ENCODE data around the gene ELF1. TPM values are rescaled to one million over a fixed set of nuclear protein-coding genes. Genes with fewer than 3 reads are reported as not detected.

ELF1 gene
- total and polyA plus RNA-seq, 2 donors (not counting 3 experiments of a cell fraction or from before 2014, with no cell fraction given) = 31.8 to 61.2 TPM

DNA sequence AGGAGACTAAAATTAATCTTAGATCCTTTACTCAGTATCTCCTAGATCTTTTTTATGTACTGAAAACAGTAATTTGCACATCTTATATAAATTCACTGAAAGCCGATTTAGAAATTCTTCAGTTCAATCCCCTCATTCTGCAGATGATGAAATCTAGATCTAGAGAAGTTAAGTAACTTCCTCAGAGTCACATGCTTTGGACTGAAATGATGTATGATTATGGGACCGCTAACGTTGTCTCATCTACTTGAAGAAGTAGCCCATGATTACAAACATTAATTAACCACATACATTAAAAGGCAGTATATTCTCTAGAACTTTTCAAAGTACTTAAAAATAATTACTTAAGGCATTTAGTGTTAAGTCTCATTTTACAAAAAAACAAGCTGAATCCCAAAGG is 37.8 kb downstream of the ELF1 start:
- no peak overlapping the region for H2AFZ ChIP-seq (ENCODE audit: low read depth, low read length)
- peak overlapping the region; percentile 100 for H3K4me2 ChIP-seq (ENCODE audit: insufficient read depth, low read length)
- peak overlapping the region; percentile 99 for H3K27ac ChIP-seq (ENCODE audit: insufficient read depth, low read depth, low read length)
- peaks cover 70% of the 10 kb centered on the region for H3K4me1 ChIP-seq (ENCODE audit: control insufficient read depth, extremely low read depth, insufficient read depth, low read length)
- intact Hi-C loops (cut with micrococcal nuclease) = loop anchor here (10.0 kb wide), 1 partner anchor 153 kb away; the partner anchor contains the start of gene KBTBD6
- DNase-seq (ENCODE audit: low read depth, low spot score) = peak; percentile 77
- no peaks in the 10 kb centered on the region for H3K27me3 ChIP-seq (ENCODE audit: control insufficient read depth in 2 of 2, insufficient read depth in 2 of 2, low read length in 2 of 2)
- dilution Hi-C loops (cut with MboI; ENCODE audit: extremely low pct_ligation_motif_present, low sequenced_read_pairs) = no loop called here
- H3K36me3 ChIP-seq (ENCODE audit: control insufficient read depth in 2 of 2, extremely low read depth in 1 of 2, insufficient read depth in 2 of 2, low read length in 2 of 2) = no peaks in the 10 kb centered on the region
- H3K9me1 ChIP-seq (replicated peaks; ENCODE audit: control insufficient read depth, extremely low read depth, insufficient read depth, low read length) = no peaks in the 10 kb centered on the region
- FAIRE-seq = no peak
- no peak for TF ChIP-seq POLR2A (IDR thresholded peaks at IDR 0.05; ENCODE audit: low read depth, low read length)
- TF ChIP-seq MYC (IDR thresholded peaks at IDR 0.05; ENCODE audit: low read depth, low read length) = no peak
- TF ChIP-seq JUN (IDR thresholded peaks at IDR 0.05; ENCODE audit: borderline replicate concordance, insufficient read depth, insufficient read length, low read depth) = no peak
- TF ChIP-seq, protein P1, sequence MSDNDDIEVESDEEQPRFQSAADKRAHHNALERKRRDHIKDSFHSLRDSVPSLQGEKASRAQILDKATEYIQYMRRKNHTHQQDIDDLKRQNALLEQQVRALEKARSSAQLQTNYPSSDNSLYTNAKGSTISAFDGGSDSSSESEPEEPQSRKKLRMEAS (IDR thresholded peaks at IDR 0.05; ENCODE audit: insufficient read depth, insufficient read length) = no peak
- no peak for TF ChIP-seq EZH2 (IDR thresholded peaks at IDR 0.05; ENCODE audit: borderline replicate concordance, low read depth, low read length, severe bottlenecking)
- no peak for TF ChIP-seq GATA2 (IDR thresholded peaks at IDR 0.05; ENCODE audit: insufficient read depth, insufficient read length, low read depth, low read length)
- TF ChIP-seq, protein P2, sequence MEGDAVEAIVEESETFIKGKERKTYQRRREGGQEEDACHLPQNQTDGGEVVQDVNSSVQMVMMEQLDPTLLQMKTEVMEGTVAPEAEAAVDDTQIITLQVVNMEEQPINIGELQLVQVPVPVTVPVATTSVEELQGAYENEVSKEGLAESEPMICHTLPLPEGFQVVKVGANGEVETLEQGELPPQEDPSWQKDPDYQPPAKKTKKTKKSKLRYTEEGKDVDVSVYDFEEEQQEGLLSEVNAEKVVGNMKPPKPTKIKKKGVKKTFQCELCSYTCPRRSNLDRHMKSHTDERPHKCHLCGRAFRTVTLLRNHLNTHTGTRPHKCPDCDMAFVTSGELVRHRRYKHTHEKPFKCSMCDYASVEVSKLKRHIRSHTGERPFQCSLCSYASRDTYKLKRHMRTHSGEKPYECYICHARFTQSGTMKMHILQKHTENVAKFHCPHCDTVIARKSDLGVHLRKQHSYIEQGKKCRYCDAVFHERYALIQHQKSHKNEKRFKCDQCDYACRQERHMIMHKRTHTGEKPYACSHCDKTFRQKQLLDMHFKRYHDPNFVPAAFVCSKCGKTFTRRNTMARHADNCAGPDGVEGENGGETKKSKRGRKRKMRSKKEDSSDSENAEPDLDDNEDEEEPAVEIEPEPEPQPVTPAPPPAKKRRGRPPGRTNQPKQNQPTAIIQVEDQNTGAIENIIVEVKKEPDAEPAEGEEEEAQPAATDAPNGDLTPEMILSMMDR (IDR thresholded peaks at IDR 0.05; ENCODE audit: extremely low read depth in 1 of 2, insufficient read depth in 1 of 2, low read depth in 1 of 2, low read length in 2 of 2) = no peak
- TF ChIP-seq FOS (IDR thresholded peaks at IDR 0.05; ENCODE audit: borderline replicate concordance, insufficient read depth, low read length) = no peak
- TF ChIP-seq POLR2AphosphoS5 (IDR thresholded peaks at IDR 0.05; ENCODE audit: insufficient read depth, low read depth, low read length) = no peak
- no peaks in the 10 kb centered on the region for H4K20me1 ChIP-seq (replicated peaks; ENCODE audit: control insufficient read depth, extremely low read depth, insufficient read depth, low read length)
- BruUV-seq (replicated peaks) = no TSS peak
- H3K9me3 ChIP-seq (replicated peaks; ENCODE audit: control insufficient read depth, insufficient read depth, low read length) = no peaks in the 10 kb centered on the region
- peaks cover 87% of the 10 kb centered on the region for H3K79me2 ChIP-seq (ENCODE audit: control insufficient read depth, insufficient read depth, low read length)
- ChIA-PET POLR2A (interaction anchor here (1.1 kb wide), 1 partner anchor 80 kb away, joined by 3 read pairs; the partner anchor contains the start of gene WBP4), CTCF (interaction anchor here (0.5 to 1.7 kb wide), 8 partner anchors 9 to 241 kb away, joined by 3 to 6 read pairs (median 3); no protein-coding TSS in a partner anchor)
- H3K4me3 ChIP-seq (replicated peaks in 1 of 3; ENCODE audit: insufficient read depth in 1 of 3, low read depth in 1 of 3, low read length in 3 of 3) = peak overlapping the region; percentile 51 to 97 (median 91)
- H3K9ac ChIP-seq (replicated peaks; ENCODE audit: extremely low read depth, insufficient read depth, low read length) = peak overlapping the region; percentile 100
